ENCODE results near the gene FBXL7.

DNA sequence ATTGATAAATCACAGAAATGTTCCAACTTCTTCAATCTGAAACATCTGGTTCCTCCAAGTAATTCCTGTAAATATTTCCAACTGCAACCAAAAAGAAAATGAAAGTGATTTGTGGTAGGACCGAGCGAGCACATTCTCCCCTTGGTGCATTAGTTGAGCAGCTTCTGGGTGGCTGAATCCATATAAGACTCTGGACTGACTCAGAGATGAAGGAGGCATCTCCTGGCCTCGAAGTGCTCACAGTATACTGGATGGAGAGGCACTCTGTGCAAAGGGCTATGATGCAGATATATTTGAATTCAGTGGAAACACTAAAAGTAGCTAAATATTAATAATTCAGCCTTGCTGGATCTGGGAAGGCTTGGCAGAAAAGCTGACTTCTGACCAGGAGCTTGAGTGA, 414.7 kb downstream of the FBXL7 start:
- TF ChIP-seq, protein P1, sequence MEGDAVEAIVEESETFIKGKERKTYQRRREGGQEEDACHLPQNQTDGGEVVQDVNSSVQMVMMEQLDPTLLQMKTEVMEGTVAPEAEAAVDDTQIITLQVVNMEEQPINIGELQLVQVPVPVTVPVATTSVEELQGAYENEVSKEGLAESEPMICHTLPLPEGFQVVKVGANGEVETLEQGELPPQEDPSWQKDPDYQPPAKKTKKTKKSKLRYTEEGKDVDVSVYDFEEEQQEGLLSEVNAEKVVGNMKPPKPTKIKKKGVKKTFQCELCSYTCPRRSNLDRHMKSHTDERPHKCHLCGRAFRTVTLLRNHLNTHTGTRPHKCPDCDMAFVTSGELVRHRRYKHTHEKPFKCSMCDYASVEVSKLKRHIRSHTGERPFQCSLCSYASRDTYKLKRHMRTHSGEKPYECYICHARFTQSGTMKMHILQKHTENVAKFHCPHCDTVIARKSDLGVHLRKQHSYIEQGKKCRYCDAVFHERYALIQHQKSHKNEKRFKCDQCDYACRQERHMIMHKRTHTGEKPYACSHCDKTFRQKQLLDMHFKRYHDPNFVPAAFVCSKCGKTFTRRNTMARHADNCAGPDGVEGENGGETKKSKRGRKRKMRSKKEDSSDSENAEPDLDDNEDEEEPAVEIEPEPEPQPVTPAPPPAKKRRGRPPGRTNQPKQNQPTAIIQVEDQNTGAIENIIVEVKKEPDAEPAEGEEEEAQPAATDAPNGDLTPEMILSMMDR (optimal IDR thresholded peaks at IDR 0.05 in 1 of 3, IDR thresholded peaks at IDR 0.05 in 1 of 3, conservative IDR thresholded peaks at IDR 0.05 in 1 of 3; ENCODE audit: extremely low read depth in 1 of 3, insufficient read depth in 2 of 3, low read length in 3 of 3): no peak
- TF ChIP-seq EZH2 (IDR thresholded peaks at IDR 0.05; ENCODE audit: low read length): no peak
